Endothelial cell (in vitro differentiated cells): Measurements from ENCODE around the gene CPN1. TPM values are rescaled to one million over a fixed set of nuclear protein-coding genes. Genes with fewer than 3 reads are reported as not detected.

Experiments used
- DNase-seq: peaks from one replicate; pipeline ENCODE4 v3.0.0; 2021; ENCODE audit warnings: low spot score
- H3K27ac Mint-ChIP-seq: one replicate; pipeline ENCODE4 v1.8.0; 2021; ENCODE audit warnings: mixed read lengths, inconsistent platforms; ENCODE audit not compliant: unreplicated experiment
- H3K27me3 Mint-ChIP-seq: one replicate; pipeline ENCODE4 v1.8.0; 2021; ENCODE audit warnings: mild to moderate bottlenecking, moderate library complexity, mixed read lengths, inconsistent platforms; ENCODE audit not compliant: unreplicated experiment
- H3K36me3 Mint-ChIP-seq: one replicate; pipeline ENCODE4 v1.8.0; 2021; ENCODE audit warnings: mild to moderate bottlenecking, low read depth, mixed read lengths, inconsistent platforms; ENCODE audit not compliant: unreplicated experiment
- H3K4me1 Mint-ChIP-seq: one replicate; pipeline ENCODE4 v1.8.0; 2021; ENCODE audit warnings: mild to moderate bottlenecking, mixed read lengths, inconsistent platforms; ENCODE audit not compliant: unreplicated experiment
- H3K4me3 Mint-ChIP-seq: one replicate; pipeline ENCODE4 v1.8.0; 2021; ENCODE audit warnings: mild to moderate bottlenecking, mixed read lengths, inconsistent platforms; ENCODE audit not compliant: unreplicated experiment
- H3K9me3 Mint-ChIP-seq: one replicate; pipeline ENCODE4 v1.8.0; 2021; ENCODE audit warnings: mixed read lengths, inconsistent platforms; ENCODE audit not compliant: unreplicated experiment
- CTCF ChIP-seq: fragments of 200-600 bp; sonication (generic); IDR thresholded peaks from one replicate; pipeline ENCODE4 v1.5.0; 2021; ENCODE audit warnings: antibody characterized with exemption; ENCODE audit not compliant: unreplicated experiment
- total RNA-seq: library from RNA; stranded (reverse); fragmentation: NEBNext Ultra II Directional; extraction: Animal tissue kit (Norgen Biotek cat#: 25700); gene quantifications from one replicate; pipeline ENCODE4 v1.2.1, GENCODE V29; 2021; ENCODE audit not compliant: unreplicated experiment

CPN1 gene
- total RNA-seq, 1 donor from 2014 or later: not detected

GRCh38 chr10:100114460-100114859 is 32.8 kb upstream of the CPN1 start:
- Mint-ChIP-seq H3K9me3 (no peaks in the 10 kb centered on the region), H3K36me3 (no peaks in the 10 kb centered on the region), H3K4me1 (peaks cover 4% of the 10 kb centered on the region), H3K4me3 (no peak overlapping the region), H3K27me3 (no peaks in the 10 kb centered on the region), H3K27ac (no peak overlapping the region)
- TF ChIP-seq CTCF: no peak
- no peak for DNase-seq

- TF ChIP-seq CTCF: no peak
- H3K4me3 Mint-ChIP-seq: no peak overlapping the region
- peaks cover 4% of the 10 kb centered on the region for H3K4me1 Mint-ChIP-seq
- no peak for DNase-seq
- H3K27me3 Mint-ChIP-seq: no peaks in the 10 kb centered on the region
- H3K9me3 Mint-ChIP-seq: no peaks in the 10 kb centered on the region
- no peak overlapping the region for H3K27ac Mint-ChIP-seq
- H3K36me3 Mint-ChIP-seq: no peaks in the 10 kb centered on the region
Measured at GRCh38 chr10:100109670-100110069, 28.0 kb upstream of the CPN1 start.

- H3K9me3 Mint-ChIP-seq: no peaks in the 10 kb centered on the region
- H3K36me3 Mint-ChIP-seq: peaks cover 3% of the 10 kb centered on the region
- no peak overlapping the region for H3K4me3 Mint-ChIP-seq
- DNase-seq: no peak
- no peaks in the 10 kb centered on the region for H3K27me3 Mint-ChIP-seq
- no peak for TF ChIP-seq CTCF
- H3K27ac Mint-ChIP-seq: no peak overlapping the region
- H3K4me1 Mint-ChIP-seq: peaks cover 3% of the 10 kb centered on the region
Measured at GRCh38 chr10:100106865-100107264, 25.2 kb upstream of the CPN1 start.

- TF ChIP-seq CTCF: no peak
- Mint-ChIP-seq H3K4me1 (peaks cover 7% of the 10 kb centered on the region), H3K36me3 (peaks cover 3% of the 10 kb centered on the region), H3K27me3 (no peaks in the 10 kb centered on the region), H3K27ac (no peak overlapping the region), H3K4me3 (no peak overlapping the region), H3K9me3 (no peaks in the 10 kb centered on the region)
- DNase-seq: no peak
Measured at GRCh38 chr10:100104300-100104699, 22.6 kb upstream of the CPN1 start.

GRCh38 chr10:100103581-100103980 is 21.9 kb upstream of the CPN1 start:
- TF ChIP-seq CTCF: no peak
- Mint-ChIP-seq H3K9me3 (no peaks in the 10 kb centered on the region), H3K36me3 (peaks cover 3% of the 10 kb centered on the region), H3K4me3 (no peak overlapping the region), H3K4me1 (peaks cover 7% of the 10 kb centered on the region), H3K27me3 (no peaks in the 10 kb centered on the region), H3K27ac (no peak overlapping the region)
- DNase-seq: no peak
